HepG2 (cell line): ENCODE data around the gene ZNF343. TPM values are rescaled to one million over a fixed set of nuclear protein-coding genes. Genes with fewer than 3 reads are reported as not detected.

Experiments
- ATAC-seq: fragments of 200-7000 bp; cut with Tn5 transposase; 3 replicates; pipeline ENCODE4 v1.9.1; 2020; ENCODE audit warnings: mild to moderate bottlenecking, moderate library complexity
- BruUV-seq: library from RNA; stranded (reverse); fragments of 400-500 nt; replicated peaks from 2 replicates; lab custom pipeline; 2021; lab: Mats Ljungman, UMichigan
- CTCF ChIA-PET: fragments of 300-600 bp; formaldehyde crosslinking; extraction: SDS; loops from one replicate; lab custom pipeline; 2021; ENCODE audit warnings: low total read pairs, inconsistent platforms, low intra/inter-chr PET ratio; lab: Yijun Ruan, JAX
- POLR2A ChIA-PET: fragments of 350-600 bp; sonication (Branson Sonifier 250); formaldehyde crosslinking; loops from one replicate; lab custom pipeline; 2020; ENCODE audit warnings: antibody characterized with exemption, inconsistent platforms; lab: Yijun Ruan, JAX
- DNase-seq: peaks from one replicate; pipeline ENCODE4 v3.0.0-alpha.2; 2015; ENCODE audit warnings: low spot score
- FAIRE-seq: peaks from 3 replicates; lab custom pipeline; 2011; peaks lifted over from hg19 to GRCh38; lab: Jason Lieb, UNC
- H2AFZ ChIP-seq: one replicate; pipeline ENCODE4 v1.6.1; 2011; ENCODE audit warnings: low read length, inconsistent platforms
- H3K27ac ChIP-seq: fragments of 300-600 bp; 3 replicates; pipeline ENCODE4 v1.8.0; 2011; ENCODE audit warnings: mixed run types, mild to moderate bottlenecking, mixed read lengths, low read length, inconsistent platforms; ENCODE audit not compliant: insufficient read depth; ENCODE audit errors: extremely low read length
- H3K27me3 ChIP-seq, 2 experiments: fragments of 200-600 bp in 1 of 2; 2 replicates in 1 of 2; 3 replicates in 1 of 2; pipeline versions ENCODE4 v1.6.0 to v1.8.0; 2011; ENCODE audit warnings: low read length in 2 of 2, mild to moderate bottlenecking in 2 of 2, moderate library complexity in 2 of 2, inconsistent platforms in 1 of 2; ENCODE audit not compliant: insufficient read depth in 2 of 2, control insufficient read depth in 1 of 2
- H3K36me3 ChIP-seq, 2 experiments: fragments of 200-600 bp in 1 of 2; replicated peaks in 1 of 2; 2 replicates in 1 of 2; 3 replicates in 1 of 2; pipeline versions ENCODE4 v1.5.1 to v1.8.0; 2011; ENCODE audit warnings: low read length in 2 of 2, inconsistent platforms in 1 of 2; ENCODE audit not compliant: insufficient read depth in 2 of 2, control insufficient read depth in 1 of 2
- H3K4me1 ChIP-seq: 2 replicates; pipeline ENCODE4 v1.5.1; 2012; ENCODE audit warnings: low read length, inconsistent platforms; ENCODE audit not compliant: insufficient read depth
- H3K4me2 ChIP-seq: 2 replicates; pipeline ENCODE4 v1.6.0; 2011; ENCODE audit warnings: low read depth, low read length, inconsistent platforms
- H3K4me3 ChIP-seq, 3 experiments: fragments of 200-600 bp in 1 of 3; sonication (generic), shearing (Covaris generic) in 1 of 3; replicated peaks in 1 of 3; 2 replicates each; pipeline ENCODE4 v1.5.1; 2011 to 2016; ENCODE audit warnings: low read length in 3 of 3, inconsistent platforms in 2 of 3, low read depth in 2 of 3, mild to moderate bottlenecking in 2 of 3, control low read depth in 1 of 3, mixed read lengths in 1 of 3; ENCODE audit not compliant: insufficient read depth in 1 of 3
- H3K79me2 ChIP-seq: one replicate; pipeline ENCODE4 v1.6.1; 2011; ENCODE audit warnings: low read length, inconsistent platforms; ENCODE audit not compliant: insufficient read depth
- H3K9ac ChIP-seq: 2 replicates; pipeline ENCODE4 v1.6.0; 2011; ENCODE audit warnings: mild to moderate bottlenecking, low read depth, low read length, inconsistent platforms; ENCODE audit not compliant: insufficient read depth
- H3K9me3 ChIP-seq: 2 replicates; pipeline ENCODE4 v1.5.1; 2012; ENCODE audit warnings: mild to moderate bottlenecking, low read length
- H4K20me1 ChIP-seq: 2 replicates; pipeline ENCODE4 v1.6.0; 2011; ENCODE audit warnings: inconsistent platforms, mild to moderate bottlenecking, low read length, moderate library complexity; ENCODE audit not compliant: insufficient read depth
- FOXK2 ChIP-seq: fragments of 450-650 bp; IDR thresholded peaks from 2 replicates; pipeline ENCODE4 v1.6.1; 2016
- GMEB1 ChIP-seq: sonication (generic); formaldehyde crosslinking; IDR thresholded peaks from 2 replicates; pipeline ENCODE4 v1.5.1; 2020; ENCODE audit warnings: missing genetic modification reagents, mild to moderate bottlenecking, borderline replicate concordance
- ZNF564 ChIP-seq: sonication (generic); formaldehyde crosslinking; IDR thresholded peaks from 2 replicates; pipeline ENCODE4 v1.8.1; 2023; ENCODE audit warnings: mild to moderate bottlenecking, missing genetic modification reagents
- ZNF746 ChIP-seq: sonication (generic); formaldehyde crosslinking; IDR thresholded peaks from 2 replicates; pipeline ENCODE4 v1.8.0; 2022; ENCODE audit warnings: mild to moderate bottlenecking, missing genetic modification reagents
- WGBS: methylation state at CpG from one replicate; pipeline ENCODE4 v1.1.6; 2017; ENCODE audit warnings: low lambda C conversion rate; 5-methylcytosine and 5-hydroxymethylcytosine counted together
- in situ Hi-C: cut with HindIII; loops from 2 replicates; pipeline ENCODE4 v1.10.0; 2017; ENCODE audit warnings: low pct_unique_long_range_greater_than_20kb; ENCODE audit not compliant: extremely low pct_ligation_motif_present
- intact Hi-C: fragments of 100-400 bp; cut with micrococcal nuclease; formaldehyde crosslinking; loops from one replicate; pipeline ENCODE4 v1.10.0; 2022; ENCODE audit not compliant: unreplicated experiment
- polyA plus RNA-seq, 8 experiments: library from polyadenylated mRNA; depleted of rRNA in 3 of 8; stranded (reverse) in 7 of 8; unstranded in 1 of 8; fragments of >200 nt; fragmentation: Illumina TruSeq in 4 of 8; extraction: Trizol in 4 of 8; gene quantifications; 2 replicates each; pipeline versions ENCODE4 v1.2.1 to v1.2.3, GENCODE V29; 2011 to 2016; ENCODE audit warnings: low read depth in 4 of 8, missing spikeins in 1 of 8, mixed read lengths in 1 of 8; ENCODE audit not compliant: insufficient read depth in 1 of 8
- total RNA-seq, 5 experiments: library from RNA; depleted of rRNA; stranded (reverse); fragments of >200 nt; fragmentation: Illumina TruSeq; extraction: Trizol; gene quantifications; 2 replicates each; pipeline ENCODE4 v1.2.3, GENCODE V29; 2016; ENCODE audit warnings: low read depth in 1 of 5

ZNF343 gene
- total and polyA plus RNA-seq, 2 of the 13 experiments (the other 11 are each of a cell fraction or from before 2014, with no cell fraction given) = 16.4 to 22.1 TPM

GRCh38 chr20:2480381-2480780 lies 28.3 kb downstream of the ZNF343 start:
- no peaks in the 10 kb centered on the region; the same call in 1 of the 2 replicates for H3K9me3 ChIP-seq
- no peak for ATAC-seq
- BruUV-seq = no TSS peak
- WGBS = 100% methylated on average over 2 of the region's 2 CpGs
- no peak for DNase-seq
- no peaks in the 10 kb centered on the region for H3K79me2 ChIP-seq
- CTCF ChIA-PET = no interaction called here
- no peaks in the 10 kb centered on the region for H4K20me1 ChIP-seq
- H3K27ac ChIP-seq = no peak overlapping the region
- H3K36me3 ChIP-seq = peaks cover 26 to 47% of the 10 kb centered on the region in 2 experiments
- intact Hi-C loops (no loop called here), in situ Hi-C loops (no loop called here)
- no peak overlapping the region for H3K4me3 ChIP-seq
- no peak overlapping the region for H3K9ac ChIP-seq
- no peak for TF ChIP-seq GMEB1 (CRISPR knock-in tag)
- peak; percentile 100 for TF ChIP-seq ZNF564 (CRISPR knock-in tag)
- TF ChIP-seq FOXK2 = no peak
- no peak for TF ChIP-seq ZNF746
- H3K4me1 ChIP-seq = peaks cover 23% of the 10 kb centered on the region
- H2AFZ ChIP-seq = no peak overlapping the region
- H3K4me2 ChIP-seq = no peak overlapping the region
- POLR2A ChIA-PET = interaction anchor here (1.6 kb wide), 1 partner anchor 10 kb away, joined by 14 read pairs; the partner anchor contains the start of gene SNRPB
- FAIRE-seq = no peak
- no peaks in the 10 kb centered on the region for H3K27me3 ChIP-seq
